NCI-H1436 (cell line): Measurements from ENCODE around the gene C6orf62.
"Not testable (repeated sequence)": the region's sequence is repeated elsewhere in the genome, so short reads cannot be mapped to it uniquely, and the experiment has no call there.

Experiments
- DNase-seq: peaks from one replicate; lab custom pipeline; 2025; lab: John Stamatoyannopoulos, UW

The C6orf62 gene

GRCh38 chr6:24699521-24700359 lies 19.2 kb downstream of the C6orf62 start:
- no peak for DNase-seq

- no peak for DNase-seq
Observed at GRCh38 chr6:24696097-24696496, 22.9 kb downstream of the C6orf62 start.

GRCh38 chr6:24695635-24696034 lies 23.3 kb downstream of the C6orf62 start:
- DNase-seq: peak; percentile 27

GRCh38 chr6:24694198-24694597 lies 24.8 kb downstream of the C6orf62 start:
- no peak for DNase-seq

- DNase-seq: no peak
Observed at GRCh38 chr6:24692848-24693592, 25.9 kb downstream of the C6orf62 start.

- DNase-seq: no peak
Observed at GRCh38 chr6:24692415-24692814, 26.5 kb downstream of the C6orf62 start.

- DNase-seq: no peak
Observed at GRCh38 chr6:24692003-24692402, 27.0 kb downstream of the C6orf62 start.

- DNase-seq: no peak
Observed at GRCh38 chr6:24691550-24691949, 27.4 kb downstream of the C6orf62 start.

- DNase-seq: no peak
Observed at GRCh38 chr6:24690593-24690992, 28.4 kb downstream of the C6orf62 start.

GRCh38 chr6:24689964-24690363 lies 29.0 kb downstream of the C6orf62 start:
- no peak for DNase-seq

- DNase-seq: no peak
Observed at GRCh38 chr6:24686946-24687345, 32.0 kb downstream of the C6orf62 start.

GRCh38 chr6:24686408-24686807 lies 32.5 kb downstream of the C6orf62 start:
- DNase-seq: no peak

GRCh38 chr6:24683297-24684296 lies 35.4 kb downstream of the C6orf62 start:
- DNase-seq: no peak

- DNase-seq: no peak
Observed at GRCh38 chr6:24680582-24680981, 38.4 kb downstream of the C6orf62 start.

- DNase-seq: not testable (repeated sequence)
Observed at GRCh38 chr6:24678792-24679352, 40.1 kb downstream of the C6orf62 start.

- no peak for DNase-seq
Observed at GRCh38 chr6:24673625-24674024, 45.3 kb downstream of the C6orf62 start.

- DNase-seq: no peak
Observed at GRCh38 chr6:24672620-24673182, 46.3 kb downstream of the C6orf62 start.

- not testable (repeated sequence) for DNase-seq
Observed at GRCh38 chr6:24671077-24671476, 47.9 kb downstream of the C6orf62 start.

GRCh38 chr6:24670492-24670891 lies 48.5 kb downstream of the C6orf62 start:
- DNase-seq: not testable (repeated sequence)

- DNase-seq: no peak
Observed at GRCh38 chr6:24668997-24669361, 50.0 kb downstream of the C6orf62 start.
